Testis (tissue), 2 donors: ENCODE results near the gene ATRN.

Source experiments
- CTCF ChIP-seq, 3 experiments: fragments of 450-650 bp in 2 of 3; fragments of 200-600 bp in 1 of 3; sonication (generic) in 1 of 3; IDR thresholded peaks; one replicate each; pipeline ENCODE4 v1.5.1; 2016 to 2019; ENCODE audit warnings: antibody characterized with exemption in 3 of 3, mild to moderate bottlenecking in 2 of 3, moderate library complexity in 1 of 3
- POLR2A ChIP-seq: fragments of 450-650 bp; IDR thresholded peaks from one replicate; pipeline ENCODE4 v1.6.1; 2017; ENCODE audit warnings: antibody characterized with exemption, mild to moderate bottlenecking, moderate library complexity

GRCh38 chr20:3479759-3480615 lies 9.2 kb downstream of the ATRN start:
- no peak for TF ChIP-seq CTCF (IDR thresholded peaks at IDR 0.05)
- no peak for TF ChIP-seq POLR2A
